Ovary (tissue), 9 donors: ENCODE data around the gene PHKA1. TPM values are rescaled to one million over a fixed set of nuclear protein-coding genes. Genes with fewer than 3 reads are reported as not detected.
A peak's percentile ranks its signal among the peaks of the same experiment; 100 is the strongest.

ENCODE experiments used
- DNase-seq, 5 donors: peaks; one replicate each; pipeline ENCODE4 v3.0.0-alpha.2; 2019 to 2020
- H3K27ac ChIP-seq, 2 donors: fragments of 200-600 bp; one replicate each; pipeline versions ENCODE4 v1.5.1 to v1.8.0; 2019 to 2022
- H3K27me3 ChIP-seq: fragments of 200-600 bp; one replicate; pipeline ENCODE4 v1.8.0; 2022
- H3K36me3 ChIP-seq: fragments of 200-600 bp; sonication (generic); one replicate; pipeline ENCODE4 v1.5.1; 2019
- H3K4me1 ChIP-seq: one replicate; pipeline ENCODE4 v1.8.1; 2013; ENCODE audit warnings: mild to moderate bottlenecking, moderate library complexity; ENCODE audit not compliant: insufficient read depth
- H3K4me3 ChIP-seq: fragments of 200-600 bp; sonication (generic); one replicate; pipeline ENCODE4 v1.5.1; 2017
- H3K9me3 ChIP-seq, 2 donors: fragments of 200-600 bp in 1 of 2; sonication (generic) in 1 of 2; one replicate each; pipeline versions ENCODE4 v1.5.1 to v1.8.1; 2013 to 2019; ENCODE audit warnings: mild to moderate bottlenecking in 1 of 2, moderate library complexity in 1 of 2
- CTCF ChIP-seq, 3 donors: fragments of 450-650 bp in 2 of 3; fragments of 200-600 bp in 1 of 3; IDR thresholded peaks; one replicate each; pipeline versions ENCODE4 v1.5.1 to v1.8.0; 2016 to 2022; ENCODE audit warnings: antibody characterized with exemption in 3 of 3, mild to moderate bottlenecking in 1 of 3
- EP300 ChIP-seq: sonication (generic); formaldehyde crosslinking; IDR thresholded peaks from one replicate; pipeline ENCODE4 v1.6.1; 2017; ENCODE audit warnings: antibody characterized with exemption
- POLR2A ChIP-seq: fragments of 450-650 bp; IDR thresholded peaks from one replicate; pipeline ENCODE4 v1.6.1; 2017; ENCODE audit warnings: antibody characterized with exemption, mild to moderate bottlenecking, moderate library complexity
- WGBS, 3 donors: extraction: QIAGEN DNeasy Blood & Tissue Kit in 1 of 3; methylation state at CpG; one replicate each; pipeline versions ENCODE4 v1.1.5 to v1.1.7; 2013 to 2017; 5-methylcytosine and 5-hydroxymethylcytosine counted together
- intact Hi-C, 4 donors: fragments of 100-400 bp; cut with DNase I; formaldehyde crosslinking; loops; one replicate each; pipeline versions ENCODE4 v1.11.0 to v1.15.1; 2022 to 2023
- polyA plus RNA-seq, 2 donors: library from polyadenylated mRNA; stranded (reverse); fragments of 200-250 nt in 1 of 2; fragments of 350-450 nt in 1 of 2; fragmentation: Illumina TruSeq in 1 of 2; extraction: RNeasy Lipid Tissue Mini Kit (QIAGEN cat#74804) in 1 of 2; gene quantifications; one replicate each; pipeline ENCODE4 v1.2.3, GENCODE V29; 2013 to 2014
- small RNA-seq: library from RNA; depleted of rRNA; stranded (forward); fragments of <200 nt; gene quantifications from one replicate; pipeline ENCODE3, GENCODE V24; 2016
- total RNA-seq, 7 donors: library from RNA; depleted of rRNA in 2 of 7; stranded (reverse); fragments of >200 nt in 2 of 7; fragmentation: NEBNext Ultra II Directional in 3 of 7; extraction: Animal tissue kit (Norgen Biotek cat#: 25700) in 3 of 7; gene quantifications; one replicate each; pipeline versions ENCODE4 v1.1.0 to v1.2.4, GENCODE V29; 2016 to 2023
- donor health status: DM: no; HTN: no; CAD: no; lungs with moderate emphysema.
- donor health status: DM: no; HTN: no; CAD: no.
- donor health status: Bipolar disorder and iron deficiency.
- donor health status: DM: yes; HTN: yes; CAD: no.
- donor health status: DM: no; HTN: no; CAD: no.
- donor health status: DM: yes; HTN: yes; CAD: no.

Gene PHKA1
- total and polyA plus RNA-seq, 9 donors, result 4.6 to 14.8 (median 9.2) TPM

GRCh38 chrX:72540318-72540717, 173.8 kb downstream of the PHKA1 start:
- intact Hi-C loops, result no loop called here
- H3K4me1 ChIP-seq, result no peaks in the 10 kb centered on the region
- WGBS, 3 donors, result 9 to 14% (median 10%) methylated on average over 5 of the region's 5 CpGs
- H3K27me3 ChIP-seq, result no peaks in the 10 kb centered on the region
- no peaks in the 10 kb centered on the region for H3K9me3 ChIP-seq
- DNase-seq, result no peak
- H3K27ac ChIP-seq, result no peak overlapping the region
- no peak overlapping the region for H3K4me3 ChIP-seq
- H3K36me3 ChIP-seq, result no peaks in the 10 kb centered on the region
- TF ChIP-seq CTCF (IDR thresholded peaks at IDR 0.05), result peak in 1 of 3 donors; percentile 24
- no peak for TF ChIP-seq EP300

GRCh38 chrX:72539822-72540221, 174.3 kb downstream of the PHKA1 start:
- H3K27me3 ChIP-seq, result no peaks in the 10 kb centered on the region
- no peaks in the 10 kb centered on the region for H3K9me3 ChIP-seq
- H3K36me3 ChIP-seq, result no peaks in the 10 kb centered on the region
- 65 to 76% (median 69%) methylated on average over 2 of the region's 2 CpGs for WGBS, 3 donors
- DNase-seq, result no peak
- no peaks in the 10 kb centered on the region for H3K4me1 ChIP-seq
- no peak overlapping the region for H3K4me3 ChIP-seq
- H3K27ac ChIP-seq, result no peak overlapping the region
- TF ChIP-seq POLR2A, result no peak
- TF ChIP-seq CTCF (IDR thresholded peaks at IDR 0.05), result no peak
- intact Hi-C loops, result no loop called here

DNA sequence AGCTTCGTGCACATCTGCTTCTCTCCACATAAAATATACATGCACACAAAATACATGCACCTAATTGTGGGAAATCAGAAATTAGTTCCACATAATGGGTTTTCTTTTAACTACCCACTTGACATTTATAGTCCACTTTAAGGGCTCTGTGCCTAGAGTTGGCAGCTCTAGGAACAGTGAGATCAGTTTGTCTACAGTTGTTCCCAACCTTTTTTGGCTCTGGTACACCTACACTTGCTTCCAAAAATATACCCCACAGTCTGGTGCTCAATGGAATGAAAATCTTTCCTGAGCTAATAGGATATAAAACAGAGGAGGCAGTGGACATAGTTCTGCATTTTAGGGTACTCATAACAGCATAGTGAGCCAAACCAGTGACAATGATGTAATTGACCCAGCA, 177.6 kb downstream of the PHKA1 start:
- TF ChIP-seq CTCF (IDR thresholded peaks at IDR 0.05), result no peak
- no peak for TF ChIP-seq POLR2A
- no peak for TF ChIP-seq EP300
- WGBS, 3 donors, result 49 to 63% (median 52%) methylated on average over 1 of the region's 1 CpG
- no peak overlapping the region for H3K4me3 ChIP-seq
- no peaks in the 10 kb centered on the region for H3K27me3 ChIP-seq
- intact Hi-C loops, result no loop called here
- no peaks in the 10 kb centered on the region for H3K4me1 ChIP-seq
- H3K36me3 ChIP-seq, result no peaks in the 10 kb centered on the region
- no peak for DNase-seq
- H3K9me3 ChIP-seq, result no peaks in the 10 kb centered on the region
- no peak overlapping the region for H3K27ac ChIP-seq

GRCh38 chrX:72532366-72532765, 181.7 kb downstream of the PHKA1 start:
- 83 to 93% (median 88%) methylated on average over 3 of the region's 3 CpGs for WGBS, 3 donors

More at GRCh38 chrX:72532366-72532765, 181.7 kb downstream of the PHKA1 start:
- H3K9me3 ChIP-seq, result no peaks in the 10 kb centered on the region
- H3K36me3 ChIP-seq, result no peaks in the 10 kb centered on the region
- H3K27me3 ChIP-seq, result no peaks in the 10 kb centered on the region
- H3K27ac ChIP-seq, result no peak overlapping the region
- DNase-seq, result no peak
- TF ChIP-seq CTCF (IDR thresholded peaks at IDR 0.05), result no peak
- no peak for TF ChIP-seq EP300
- TF ChIP-seq POLR2A, result no peak
- H3K4me3 ChIP-seq, result no peak overlapping the region
- intact Hi-C loops, result no loop called here
- no peaks in the 10 kb centered on the region for H3K4me1 ChIP-seq

Small RNA genes within 50 kb of the gene (small RNA-seq; reads per million reads assigned to genes)
- gene BX295541.1, result not detected
- gene RF00012, result not detected
- gene RNU1-112P, result not detected

Other genes with a start within 250 kb of the PHKA1 start
- gene HDAC8, start 141.5 kb downstream of the PHKA1 start, total RNA-seq, result 10 to 100 TPM; 19.2 to 28.8 (median 24.2) TPM
- gene HDAC8, start 141.5 kb downstream of the PHKA1 start, polyA plus RNA-seq, result 10 to 100 TPM; 16.9 to 33.7 TPM
- 1 to 10 TPM in 5 of 7 donors, under 1 TPM in 1, not detected in 1; 0.57 to 5.6 (median 4.6) TPM for gene DMRTC1B, start 62.6 kb upstream of the PHKA1 start, total RNA-seq
- gene DMRTC1B, start 62.6 kb upstream of the PHKA1 start, polyA plus RNA-seq, result 1 to 10 TPM; 2.2 to 3.8 TPM
- not detected for gene FAM236B, start 68.4 kb upstream of the PHKA1 start, total RNA-seq
- not detected for gene FAM236B, start 68.4 kb upstream of the PHKA1 start, polyA plus RNA-seq
- gene FAM236D, start 93.9 kb upstream of the PHKA1 start, total RNA-seq, result not detected
- not detected for gene FAM236D, start 93.9 kb upstream of the PHKA1 start, polyA plus RNA-seq
- gene FAM236C, start 198.3 kb upstream of the PHKA1 start, total RNA-seq, result not detected
- gene FAM236C, start 198.3 kb upstream of the PHKA1 start, polyA plus RNA-seq, result not detected
- not detected for gene FAM236A, start 223.9 kb upstream of the PHKA1 start, total RNA-seq
- not detected for gene FAM236A, start 223.9 kb upstream of the PHKA1 start, polyA plus RNA-seq
- 1 to 10 TPM in 3 of 7 donors, under 1 TPM in 3, not detected in 1; 0.34 to 1.8 (median 0.95) TPM for gene DMRTC1, start 229.5 kb upstream of the PHKA1 start, total RNA-seq
- gene DMRTC1, start 229.5 kb upstream of the PHKA1 start, polyA plus RNA-seq, result 1 to 10 TPM in 1 of 2 donors, not detected in 1; 2.0 TPM